Measurements from ENCODE around the gene TOM1L2. TPM values are rescaled to one million over a fixed set of nuclear protein-coding genes. Genes with fewer than 3 reads are reported as not detected.

Gene TOM1L2
- total RNA-seq, 2 donors from 2014 or later = 47.6 to 68.7 TPM

DNA sequence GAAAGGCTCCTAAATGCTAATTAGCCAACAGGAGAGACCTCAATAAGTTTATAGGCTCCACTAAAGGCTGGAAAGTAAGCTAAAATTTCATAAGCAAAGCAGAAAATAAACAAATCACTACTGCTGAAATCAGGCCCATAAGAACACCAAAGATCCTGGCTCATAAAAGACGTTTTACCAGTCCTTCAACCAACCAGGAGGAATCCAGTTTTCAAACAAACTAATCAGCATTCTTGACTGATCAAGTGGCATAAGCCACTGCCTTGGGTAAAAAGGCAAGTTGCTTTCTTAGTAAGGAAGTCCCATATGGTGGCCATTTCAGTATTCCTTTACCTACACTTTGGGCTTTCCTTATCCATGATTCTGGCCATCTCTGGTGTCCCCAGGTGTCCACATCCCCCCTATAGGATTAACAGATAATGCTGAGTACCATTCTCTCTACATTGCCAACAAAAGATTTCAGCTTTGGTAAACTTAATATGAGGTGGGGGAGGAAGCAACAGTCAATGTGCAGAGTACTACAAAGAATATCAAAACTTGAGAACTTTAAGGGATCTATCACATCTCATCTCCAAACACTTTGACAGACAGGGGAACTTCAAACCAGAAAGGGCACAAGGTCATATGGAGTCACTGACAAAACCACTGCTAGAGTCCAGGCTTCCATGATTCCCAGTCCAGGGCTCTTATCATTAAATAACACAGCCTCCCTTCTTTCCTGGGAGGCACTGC, 1.3 kb downstream of the TOM1L2 start:
- TF ChIP-seq, protein P1, sequence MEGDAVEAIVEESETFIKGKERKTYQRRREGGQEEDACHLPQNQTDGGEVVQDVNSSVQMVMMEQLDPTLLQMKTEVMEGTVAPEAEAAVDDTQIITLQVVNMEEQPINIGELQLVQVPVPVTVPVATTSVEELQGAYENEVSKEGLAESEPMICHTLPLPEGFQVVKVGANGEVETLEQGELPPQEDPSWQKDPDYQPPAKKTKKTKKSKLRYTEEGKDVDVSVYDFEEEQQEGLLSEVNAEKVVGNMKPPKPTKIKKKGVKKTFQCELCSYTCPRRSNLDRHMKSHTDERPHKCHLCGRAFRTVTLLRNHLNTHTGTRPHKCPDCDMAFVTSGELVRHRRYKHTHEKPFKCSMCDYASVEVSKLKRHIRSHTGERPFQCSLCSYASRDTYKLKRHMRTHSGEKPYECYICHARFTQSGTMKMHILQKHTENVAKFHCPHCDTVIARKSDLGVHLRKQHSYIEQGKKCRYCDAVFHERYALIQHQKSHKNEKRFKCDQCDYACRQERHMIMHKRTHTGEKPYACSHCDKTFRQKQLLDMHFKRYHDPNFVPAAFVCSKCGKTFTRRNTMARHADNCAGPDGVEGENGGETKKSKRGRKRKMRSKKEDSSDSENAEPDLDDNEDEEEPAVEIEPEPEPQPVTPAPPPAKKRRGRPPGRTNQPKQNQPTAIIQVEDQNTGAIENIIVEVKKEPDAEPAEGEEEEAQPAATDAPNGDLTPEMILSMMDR (IDR thresholded peaks at IDR 0.05) = no peak
- Histone ChIP-seq H3K27me3 (no peaks in the 10 kb centered on the region), H3K36me3 (no peaks in the 10 kb centered on the region), H3K4me3 (peak overlapping the region; percentile 97), H3K9me3 (no peaks in the 10 kb centered on the region), H3K4me1 (peaks cover 3% of the 10 kb centered on the region), H3K27ac (no peak overlapping the region), H3K9ac (ENCODE audit: low read depth in 2 of 2, low read length in 2 of 2) (peak overlapping the region; percentile 77 to 85)
- DNase-seq = no peak
- intact Hi-C loops (cut with DNase I) = no loop called here

DNA sequence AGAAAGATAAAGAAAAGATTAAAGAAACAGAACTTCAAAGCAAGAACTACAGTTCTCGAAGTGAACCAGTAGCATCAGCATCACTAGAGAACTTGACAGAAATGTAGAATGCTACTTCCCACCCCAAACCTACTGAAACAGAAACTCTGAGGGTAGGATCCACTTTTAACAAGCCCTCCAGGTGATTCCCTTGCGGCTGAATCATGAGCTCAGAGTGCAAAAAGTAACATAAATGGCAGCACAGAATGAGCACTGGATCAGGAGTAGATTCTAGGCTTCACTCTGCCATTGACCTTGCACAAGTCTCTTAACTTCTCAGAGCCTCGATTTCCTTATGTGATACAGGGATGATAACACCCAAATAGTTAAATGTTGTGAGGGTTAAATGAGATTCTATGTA, 5.8 kb downstream of the TOM1L2 start:
- no peak for DNase-seq
- Histone ChIP-seq H3K9me3 (no peaks in the 10 kb centered on the region), H3K4me3 (no peak overlapping the region), H3K27me3 (no peaks in the 10 kb centered on the region), H3K9ac (ENCODE audit: low read depth in 2 of 2, low read length in 2 of 2) (no peak overlapping the region), H3K4me1 (peaks cover 3% of the 10 kb centered on the region), H3K27ac (no peak overlapping the region), H3K36me3 (no peaks in the 10 kb centered on the region)
- intact Hi-C loops (cut with DNase I) = no loop called here
- TF ChIP-seq, protein P1 (IDR thresholded peaks at IDR 0.05) = no peak

DNA sequence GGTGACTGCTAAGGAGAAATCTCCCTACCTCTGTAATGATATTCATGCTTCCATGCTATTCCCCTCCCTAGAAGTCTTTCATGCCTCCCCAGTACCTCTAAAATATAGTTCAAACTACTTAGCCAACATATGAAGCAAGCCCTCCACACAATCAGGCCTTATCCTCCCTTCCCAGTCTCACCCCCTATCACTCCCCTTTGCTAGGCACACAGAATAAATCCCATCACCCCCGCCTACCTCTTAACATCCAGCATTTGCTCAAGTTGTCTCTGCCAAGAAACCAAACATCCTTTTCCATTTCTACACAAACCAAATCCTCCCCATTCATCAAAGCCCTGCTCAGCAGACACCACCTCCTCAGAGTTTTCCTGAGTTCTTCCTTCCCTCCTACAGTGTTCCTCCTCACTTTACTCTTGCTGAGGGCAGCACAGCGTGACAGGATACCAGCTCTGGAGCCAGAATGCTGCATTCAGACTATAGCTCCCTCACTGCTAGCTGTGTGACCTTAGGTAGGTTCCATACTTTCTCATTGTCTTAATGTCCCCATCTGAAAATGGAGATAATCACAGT, 7.0 kb downstream of the TOM1L2 start:
- no peak overlapping the region for H3K27ac ChIP-seq

DNA sequence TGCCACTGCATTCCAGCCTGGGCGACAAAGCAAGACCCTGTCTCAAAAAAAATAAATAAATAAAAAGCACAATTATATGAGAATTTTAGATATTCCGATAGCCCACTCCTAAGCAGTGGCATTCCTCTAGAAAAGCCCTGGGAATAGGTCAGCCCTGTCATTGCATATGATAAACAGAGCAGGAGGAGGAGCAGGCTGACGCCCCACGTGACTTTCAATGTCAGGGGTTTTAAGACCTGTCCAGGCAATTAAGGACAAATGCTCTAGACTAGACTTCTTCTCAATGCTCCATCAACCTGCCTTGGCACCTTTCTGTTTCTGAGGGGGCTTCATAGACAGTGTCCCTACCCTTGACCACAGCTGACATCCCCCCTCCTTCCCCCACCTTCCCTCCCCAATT, 7.5 kb downstream of the TOM1L2 start:
- no peaks in the 10 kb centered on the region for H3K9me3 ChIP-seq
- intact Hi-C loops (cut with DNase I) = no loop called here
- DNase-seq = no peak
- no peak overlapping the region for H3K9ac ChIP-seq (ENCODE audit: low read depth in 2 of 2, low read length in 2 of 2)
- H3K36me3 ChIP-seq = no peaks in the 10 kb centered on the region
- H3K4me1 ChIP-seq = peaks cover 9% of the 10 kb centered on the region
- H3K4me3 ChIP-seq = no peak overlapping the region
- TF ChIP-seq, protein P1 (IDR thresholded peaks at IDR 0.05) = no peak
- no peak overlapping the region for H3K27ac ChIP-seq
- H3K27me3 ChIP-seq = no peaks in the 10 kb centered on the region

More for the DNA sequence above, 7.0 kb downstream of the TOM1L2 start:
- H3K4me1 ChIP-seq = peaks cover 6% of the 10 kb centered on the region
- H3K9me3 ChIP-seq = no peaks in the 10 kb centered on the region
- no peaks in the 10 kb centered on the region for H3K36me3 ChIP-seq
- H3K4me3 ChIP-seq = no peak overlapping the region
- TF ChIP-seq, protein P1 (IDR thresholded peaks at IDR 0.05) = no peak
- no peak overlapping the region for H3K9ac ChIP-seq (ENCODE audit: low read depth in 2 of 2, low read length in 2 of 2)
- H3K27me3 ChIP-seq = no peaks in the 10 kb centered on the region
- no peak for DNase-seq
- intact Hi-C loops (cut with DNase I) = no loop called here

DNA sequence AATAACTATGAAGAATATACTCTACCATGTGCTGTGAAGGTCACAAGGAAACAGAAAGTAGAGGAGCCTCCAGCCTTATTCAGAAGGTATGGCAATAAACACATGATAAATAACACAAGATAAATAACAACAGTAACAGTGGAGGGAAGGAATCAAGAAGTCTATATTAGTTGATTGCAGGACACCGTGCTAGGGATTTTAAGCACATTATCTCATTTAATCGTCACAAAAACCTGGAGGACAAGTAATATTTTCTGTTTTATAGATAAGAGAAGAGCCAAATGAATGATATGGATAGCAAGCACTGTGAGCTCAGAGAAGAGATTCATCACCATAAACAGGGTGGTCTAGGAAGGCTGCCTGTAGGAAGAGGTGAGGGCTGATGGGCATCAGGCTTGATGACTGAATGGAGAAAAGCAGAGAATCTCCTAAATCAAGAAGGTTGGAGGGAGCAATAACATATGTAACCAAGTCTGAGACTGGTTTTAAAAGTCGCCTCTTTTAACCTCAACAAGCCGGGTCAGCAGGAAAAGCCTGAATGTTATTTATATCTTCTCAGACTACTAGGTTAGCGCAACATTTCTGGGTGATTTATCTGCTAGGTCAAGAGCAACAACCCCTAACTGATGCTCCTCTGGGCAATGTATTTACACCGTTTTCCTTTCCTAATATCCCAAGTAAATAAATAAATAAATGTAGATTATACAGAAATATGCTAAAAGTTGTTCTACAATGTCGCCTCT, 8.3 kb downstream of the TOM1L2 start:
- TF ChIP-seq, protein P1 (IDR thresholded peaks at IDR 0.05) = no peak
- Histone ChIP-seq H3K4me1 (peaks cover 9% of the 10 kb centered on the region), H3K27me3 (no peaks in the 10 kb centered on the region), H3K36me3 (no peaks in the 10 kb centered on the region), H3K4me3 (no peak overlapping the region), H3K9ac (ENCODE audit: low read depth in 2 of 2, low read length in 2 of 2) (no peak overlapping the region), H3K9me3 (no peaks in the 10 kb centered on the region), H3K27ac (no peak overlapping the region)
- no peak for DNase-seq
- intact Hi-C loops (cut with DNase I) = no loop called here

Data from colonic mucosa (tissue), 4 donors.